HG03575 (cell line): ENCODE data around the gene NBPF26.
"Not testable (repeated sequence)": the region's sequence is repeated elsewhere in the genome, so short reads cannot be mapped to it uniquely, and the experiment has no call there.

ENCODE experiments used
- ATAC-seq: cut with Tn5 transposase; IDR thresholded peaks from one replicate; pipeline ENCODE4 v1.9.1; 2021; ENCODE audit not compliant: unreplicated experiment, insufficient number of reproducible peaks, low FRiP score; ENCODE audit errors: extremely low read depth

NBPF26 gene

GRCh38 chr1:120850287-120850536 is 126.5 kb downstream of the NBPF26 start:
- ATAC-seq, result not testable (repeated sequence)

GRCh38 chr1:120850537-120851421 is 127.0 kb downstream of the NBPF26 start:
- ATAC-seq, result peak; percentile 79

- ATAC-seq, result not testable (repeated sequence)
These were observed 134.4 kb downstream of the NBPF26 start for GRCh38 chr1:120858144-120858543.

- ATAC-seq, result not testable (repeated sequence)
These were observed 136.0 kb downstream of the NBPF26 start for GRCh38 chr1:120859615-120860234.

GRCh38 chr1:120878206-120878605 is 154.5 kb downstream of the NBPF26 start:
- not testable (repeated sequence) for ATAC-seq

- not testable (repeated sequence) for ATAC-seq
These were observed 156.3 kb downstream of the NBPF26 start for GRCh38 chr1:120880056-120880455.

- not testable (repeated sequence) for ATAC-seq
These were observed 158.2 kb downstream of the NBPF26 start for GRCh38 chr1:120881934-120882333.
